Chondrocyte (in vitro differentiated cells): ENCODE measurements around the gene SLC18B1. TPM values are rescaled to one million over a fixed set of nuclear protein-coding genes. Genes with fewer than 3 reads are reported as not detected.

Experiments used
- DNase-seq: peaks from one replicate; pipeline ENCODE4 v3.0.0; 2021; ENCODE audit warnings: mixed read lengths, low spot score
- H3K27ac Mint-ChIP-seq: one replicate; pipeline ENCODE4 v1.8.0; 2021; ENCODE audit warnings: mild to moderate bottlenecking, moderate library complexity, mixed read lengths; ENCODE audit not compliant: unreplicated experiment
- H3K27me3 Mint-ChIP-seq: 2 replicates; pipeline ENCODE4 v1.8.0; 2021; ENCODE audit warnings: low read depth, mixed read lengths
- H3K36me3 Mint-ChIP-seq: 2 replicates; pipeline ENCODE4 v1.8.0; 2021; ENCODE audit warnings: low read depth, mixed read lengths
- H3K4me1 Mint-ChIP-seq: 2 replicates; pipeline ENCODE4 v1.8.0; 2021; ENCODE audit warnings: low read depth, mild to moderate bottlenecking, mixed read lengths
- H3K4me3 Mint-ChIP-seq: one replicate; pipeline ENCODE4 v1.8.0; 2021; ENCODE audit warnings: mild to moderate bottlenecking, moderate library complexity, mixed read lengths; ENCODE audit not compliant: unreplicated experiment
- H3K9me3 Mint-ChIP-seq: 2 replicates; pipeline ENCODE4 v1.8.0; 2021; ENCODE audit warnings: low read depth, mixed read lengths
- long read RNA-seq: library from polyadenylated mRNA; stranded (forward); transcript quantifications from one replicate; pipeline ENCODE4 v2.0.0, GENCODE V29; 2021
- total RNA-seq: library from RNA; stranded (reverse); gene quantifications from 3 replicates; pipeline ENCODE4 v1.2.1, GENCODE V29; 2021
- TF ChIP-seq, protein P1 (sequence below): fragments of 200-600 bp; sonication (generic); IDR thresholded peaks from 2 replicates; pipeline ENCODE4 v1.5.0; 2021; ENCODE audit warnings: antibody characterized with exemption, mild to moderate bottlenecking, moderate library complexity

Gene SLC18B1
- total RNA-seq = 2.4 to 6.2 TPM (median 2.7 TPM) in 3 replicates
- long read RNA-seq, partial matches to known transcripts = 0 of 4 reads
- long read RNA-seq, other reads (novel, unspliced or antisense) = 1 of 4 reads

DNA sequence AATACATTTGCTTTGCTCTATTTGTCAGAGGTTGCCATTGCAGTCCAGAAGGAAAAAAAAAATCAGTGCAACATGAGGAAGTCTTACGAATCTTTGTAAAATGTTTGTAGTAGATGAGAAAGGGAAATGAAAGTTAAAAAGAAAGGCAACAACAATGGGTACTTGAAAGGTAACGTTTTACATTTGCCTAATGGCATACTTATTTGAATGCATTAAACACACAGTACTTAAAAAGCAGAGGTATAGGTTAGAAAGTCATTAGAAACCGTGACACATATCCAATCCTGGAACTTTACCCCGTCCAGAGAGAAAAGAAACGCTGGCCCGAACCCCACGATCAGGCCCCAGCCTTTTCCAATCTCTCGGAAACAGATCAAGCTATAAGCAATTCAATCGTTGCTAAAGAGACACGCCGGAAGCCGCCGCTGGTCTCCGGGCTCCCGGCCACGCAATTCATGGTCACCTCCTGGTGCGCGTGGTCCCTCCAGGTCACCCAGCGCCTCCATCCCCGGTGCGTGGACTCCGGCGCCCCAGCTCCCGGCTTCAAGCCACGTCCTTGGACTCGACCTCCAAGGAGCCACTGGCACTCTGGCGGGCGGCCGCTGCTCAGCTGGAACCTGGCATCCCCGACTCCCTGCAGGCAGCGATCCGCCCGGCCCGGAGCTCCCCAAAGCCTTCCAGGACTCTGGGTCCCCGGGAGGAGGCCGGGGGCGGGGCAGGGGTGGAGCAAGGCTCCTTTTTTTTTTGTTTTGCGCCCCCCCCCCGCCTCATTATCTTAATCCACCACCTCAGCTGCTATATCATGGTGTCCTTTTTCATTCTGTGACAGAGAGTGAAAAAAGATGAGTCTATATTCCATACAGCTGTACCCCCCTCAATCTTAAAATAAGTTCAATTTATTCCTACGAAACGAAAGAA lies at the start of gene SLC18B1:
Gene SLC18B1, minus strand, starts transcription at position 687 of the 918 bp plus-strand sequence. Its CDS starts 181 bp downstream, at position 506.
- no peak within 1 kb of the TSS for H3K27ac Mint-ChIP-seq
- H3K4me1 Mint-ChIP-seq = peaks cover 9% of the 10 kb centered on the region
- peaks cover 1% of the 10 kb centered on the region for H3K36me3 Mint-ChIP-seq
- TF ChIP-seq, protein P1, sequence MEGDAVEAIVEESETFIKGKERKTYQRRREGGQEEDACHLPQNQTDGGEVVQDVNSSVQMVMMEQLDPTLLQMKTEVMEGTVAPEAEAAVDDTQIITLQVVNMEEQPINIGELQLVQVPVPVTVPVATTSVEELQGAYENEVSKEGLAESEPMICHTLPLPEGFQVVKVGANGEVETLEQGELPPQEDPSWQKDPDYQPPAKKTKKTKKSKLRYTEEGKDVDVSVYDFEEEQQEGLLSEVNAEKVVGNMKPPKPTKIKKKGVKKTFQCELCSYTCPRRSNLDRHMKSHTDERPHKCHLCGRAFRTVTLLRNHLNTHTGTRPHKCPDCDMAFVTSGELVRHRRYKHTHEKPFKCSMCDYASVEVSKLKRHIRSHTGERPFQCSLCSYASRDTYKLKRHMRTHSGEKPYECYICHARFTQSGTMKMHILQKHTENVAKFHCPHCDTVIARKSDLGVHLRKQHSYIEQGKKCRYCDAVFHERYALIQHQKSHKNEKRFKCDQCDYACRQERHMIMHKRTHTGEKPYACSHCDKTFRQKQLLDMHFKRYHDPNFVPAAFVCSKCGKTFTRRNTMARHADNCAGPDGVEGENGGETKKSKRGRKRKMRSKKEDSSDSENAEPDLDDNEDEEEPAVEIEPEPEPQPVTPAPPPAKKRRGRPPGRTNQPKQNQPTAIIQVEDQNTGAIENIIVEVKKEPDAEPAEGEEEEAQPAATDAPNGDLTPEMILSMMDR = no peak
- H3K27me3 Mint-ChIP-seq = no peaks in the 10 kb centered on the region
- no peak for DNase-seq
- H3K4me3 Mint-ChIP-seq = peak within 1 kb of the TSS; percentile 77
- peaks cover 6% of the 10 kb centered on the region for H3K9me3 Mint-ChIP-seq

DNA sequence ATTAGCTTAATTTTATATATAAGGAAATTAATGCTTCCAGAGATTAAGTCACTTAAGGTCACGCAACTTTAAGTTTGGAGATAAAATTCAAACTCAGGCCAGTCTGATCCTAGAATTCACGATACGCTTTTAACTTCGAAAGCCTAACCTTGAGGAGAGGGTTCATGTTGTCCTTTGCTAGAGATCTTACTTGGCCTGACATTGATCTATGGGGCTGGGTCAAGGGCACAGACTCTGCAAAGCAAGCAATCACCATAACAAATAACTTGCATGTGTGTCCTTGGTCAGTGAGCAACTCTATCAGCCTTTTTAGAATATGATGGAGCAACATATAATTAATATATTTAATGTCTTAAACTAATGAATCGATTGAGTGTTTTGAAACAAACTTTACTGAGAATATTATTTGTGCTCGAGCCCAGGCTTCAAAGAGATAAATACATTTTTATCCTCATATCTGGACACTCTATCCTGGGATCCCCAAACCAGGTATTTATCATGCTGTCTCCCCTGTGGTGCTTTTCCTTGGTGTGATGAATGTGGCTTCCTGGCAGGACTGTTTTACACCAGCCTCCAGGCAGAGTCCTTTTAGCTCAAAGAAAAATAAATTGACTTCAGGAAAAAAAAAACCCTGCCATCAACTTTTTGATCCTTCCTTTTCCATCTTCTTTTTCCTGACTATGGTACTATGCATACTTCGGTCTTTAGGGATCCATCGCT lies 45.0 kb upstream of the SLC18B1 start:
- Mint-ChIP-seq H3K9me3 (peaks cover 4% of the 10 kb centered on the region), H3K4me1 (no peaks in the 10 kb centered on the region), H3K36me3 (no peaks in the 10 kb centered on the region), H3K4me3 (no peak overlapping the region), H3K27me3 (no peaks in the 10 kb centered on the region), H3K27ac (no peak overlapping the region)
- no peak for DNase-seq
- TF ChIP-seq, protein P1 = no peak

DNA sequence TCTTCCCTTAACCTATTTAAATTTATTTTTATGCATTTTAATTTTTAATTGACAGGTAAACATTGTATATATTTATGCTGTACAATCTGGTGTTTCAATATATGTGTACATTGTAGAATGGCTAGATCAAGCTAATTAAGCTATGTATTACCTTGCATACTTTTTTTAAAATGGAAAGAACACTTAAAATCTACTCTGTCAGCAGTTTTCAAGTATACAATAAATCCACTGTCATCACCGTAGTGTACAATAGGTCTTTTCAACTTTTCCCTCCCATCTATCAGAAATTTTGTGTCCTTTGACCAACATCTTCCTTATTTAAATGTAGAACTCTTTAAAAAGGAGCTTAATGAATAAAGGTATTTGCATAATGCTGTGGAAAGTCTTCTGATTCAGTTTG lies 43.5 kb upstream of the SLC18B1 start:
- DNase-seq = no peak
- Mint-ChIP-seq H3K4me1 (no peaks in the 10 kb centered on the region), H3K27ac (no peak overlapping the region), H3K27me3 (no peaks in the 10 kb centered on the region), H3K9me3 (peaks cover under 1% of the 10 kb centered on the region), H3K4me3 (no peak overlapping the region), H3K36me3 (no peaks in the 10 kb centered on the region)
- TF ChIP-seq, protein P1 = no peak

DNA sequence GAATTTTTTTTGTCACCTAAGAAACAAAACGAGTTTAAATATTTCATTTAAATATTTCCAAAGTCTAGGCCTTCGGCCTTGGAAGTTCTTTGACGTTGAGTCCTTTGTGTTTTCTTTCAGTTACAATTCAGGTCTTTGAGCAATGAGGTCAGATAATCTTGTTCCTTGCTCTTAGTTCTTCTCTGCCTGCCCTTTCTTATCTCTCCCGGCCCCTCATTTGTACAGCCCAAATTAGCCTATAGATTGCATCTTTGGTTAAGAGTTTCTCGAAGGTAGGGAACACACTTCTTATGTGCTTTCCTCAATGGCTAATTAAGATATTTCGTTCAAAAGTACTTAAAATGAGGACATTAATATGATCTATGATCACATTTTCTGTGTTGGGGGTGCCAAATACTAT lies 34.5 kb upstream of the SLC18B1 start:
- Mint-ChIP-seq H3K36me3 (peaks cover 2% of the 10 kb centered on the region), H3K4me1 (no peaks in the 10 kb centered on the region), H3K27me3 (no peaks in the 10 kb centered on the region), H3K9me3 (no peaks in the 10 kb centered on the region), H3K4me3 (no peak overlapping the region), H3K27ac (no peak overlapping the region)
- DNase-seq = no peak
- TF ChIP-seq, protein P1 = no peak

DNA sequence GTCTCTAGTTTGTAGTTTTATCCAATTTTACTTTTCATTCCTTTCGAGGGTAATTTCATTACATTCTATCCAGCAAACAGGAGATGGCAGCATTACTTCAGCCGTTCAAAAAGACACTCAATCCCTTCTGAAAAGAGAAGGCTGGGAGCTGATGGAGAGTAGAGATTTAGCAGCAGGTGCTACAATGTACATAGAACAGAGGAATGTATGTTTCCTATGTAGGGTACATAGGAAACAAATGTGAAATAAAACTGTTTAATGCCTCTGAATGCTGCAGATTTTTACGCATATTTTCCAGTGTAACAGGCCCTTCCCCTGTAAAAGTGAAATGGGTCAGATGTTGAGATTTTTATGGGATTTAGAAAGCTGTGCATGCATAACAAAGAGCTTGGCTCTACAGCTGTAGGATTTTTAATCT lies 31.9 kb upstream of the SLC18B1 start:
- Mint-ChIP-seq H3K36me3 (no peaks in the 10 kb centered on the region), H3K4me3 (no peak overlapping the region), H3K27ac (no peak overlapping the region), H3K27me3 (no peaks in the 10 kb centered on the region), H3K9me3 (no peaks in the 10 kb centered on the region), H3K4me1 (no peaks in the 10 kb centered on the region)
- TF ChIP-seq, protein P1 = peak; percentile 89
- no peak for DNase-seq
